ENCODE measurements around the gene TCIRG1.

The TCIRG1 gene

DNA sequence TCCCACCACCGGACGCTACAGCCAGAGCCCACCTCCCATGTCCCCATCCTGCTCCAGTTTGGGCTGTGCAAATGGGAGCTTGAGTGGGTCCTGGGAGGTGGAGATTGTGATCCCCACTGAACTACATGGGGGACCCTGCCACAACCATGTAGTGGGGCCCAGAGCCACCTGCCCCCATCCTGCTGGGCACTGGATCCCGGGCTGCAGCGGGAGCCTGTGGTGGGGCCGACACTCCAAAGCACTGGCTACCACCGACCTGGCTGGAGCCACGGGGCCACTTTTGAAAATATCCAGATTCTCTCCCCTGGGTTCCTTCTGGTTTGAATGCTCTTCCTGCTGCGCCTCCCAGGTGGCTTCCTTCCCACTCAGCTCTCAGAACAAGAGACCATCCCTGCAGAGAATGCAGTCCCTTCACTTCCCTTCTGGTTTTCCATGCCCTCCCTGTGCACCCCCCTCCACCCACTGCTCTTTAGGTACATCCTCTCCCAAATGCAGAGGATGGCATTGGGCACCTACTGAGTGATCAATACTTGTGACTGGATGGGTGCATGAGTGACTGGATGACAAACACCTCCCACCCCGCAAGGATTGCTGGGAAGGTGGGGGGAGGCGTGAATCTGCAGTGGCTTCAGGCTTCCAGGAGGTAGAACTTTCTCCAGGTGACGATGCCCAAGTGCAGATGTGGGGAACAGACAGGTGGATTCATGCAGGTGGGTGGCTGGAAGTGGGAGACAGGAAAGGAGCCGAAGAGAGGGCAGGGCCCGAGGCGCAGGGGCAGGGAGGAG is 34.1 kb upstream of the TCIRG1 start:
- DNase-seq (ENCODE audit: low read depth, low spot score): no peak

DNA sequence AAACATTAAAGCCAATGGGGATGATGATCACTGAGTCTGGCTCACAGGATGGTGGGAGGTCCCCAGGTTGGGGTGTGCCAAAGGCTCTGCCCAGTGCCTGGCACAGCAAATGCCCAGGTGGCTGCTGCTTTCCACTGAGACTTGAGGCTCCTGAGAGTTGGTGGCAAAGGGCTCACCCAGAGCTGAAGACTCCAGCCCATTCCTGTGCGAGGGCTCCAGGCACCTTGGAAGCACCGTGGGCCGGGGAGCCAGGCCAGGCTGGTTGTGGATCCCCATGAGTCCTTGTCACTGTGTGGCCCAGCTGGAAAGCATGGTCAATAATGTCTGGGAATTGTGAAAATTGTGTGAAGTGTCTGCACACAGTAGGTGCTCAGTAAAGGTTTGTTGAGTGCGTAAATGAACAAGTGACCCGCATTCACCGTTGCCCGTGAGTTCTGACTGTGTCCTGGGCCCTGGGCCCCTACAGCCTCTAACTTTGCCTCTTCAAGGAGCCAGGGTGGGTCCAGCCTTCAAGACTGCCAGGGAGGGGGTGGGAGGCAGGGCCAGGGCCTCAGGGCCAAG is 32.1 kb upstream of the TCIRG1 start:
- no peak for DNase-seq (ENCODE audit: low read depth, low spot score)

DNA sequence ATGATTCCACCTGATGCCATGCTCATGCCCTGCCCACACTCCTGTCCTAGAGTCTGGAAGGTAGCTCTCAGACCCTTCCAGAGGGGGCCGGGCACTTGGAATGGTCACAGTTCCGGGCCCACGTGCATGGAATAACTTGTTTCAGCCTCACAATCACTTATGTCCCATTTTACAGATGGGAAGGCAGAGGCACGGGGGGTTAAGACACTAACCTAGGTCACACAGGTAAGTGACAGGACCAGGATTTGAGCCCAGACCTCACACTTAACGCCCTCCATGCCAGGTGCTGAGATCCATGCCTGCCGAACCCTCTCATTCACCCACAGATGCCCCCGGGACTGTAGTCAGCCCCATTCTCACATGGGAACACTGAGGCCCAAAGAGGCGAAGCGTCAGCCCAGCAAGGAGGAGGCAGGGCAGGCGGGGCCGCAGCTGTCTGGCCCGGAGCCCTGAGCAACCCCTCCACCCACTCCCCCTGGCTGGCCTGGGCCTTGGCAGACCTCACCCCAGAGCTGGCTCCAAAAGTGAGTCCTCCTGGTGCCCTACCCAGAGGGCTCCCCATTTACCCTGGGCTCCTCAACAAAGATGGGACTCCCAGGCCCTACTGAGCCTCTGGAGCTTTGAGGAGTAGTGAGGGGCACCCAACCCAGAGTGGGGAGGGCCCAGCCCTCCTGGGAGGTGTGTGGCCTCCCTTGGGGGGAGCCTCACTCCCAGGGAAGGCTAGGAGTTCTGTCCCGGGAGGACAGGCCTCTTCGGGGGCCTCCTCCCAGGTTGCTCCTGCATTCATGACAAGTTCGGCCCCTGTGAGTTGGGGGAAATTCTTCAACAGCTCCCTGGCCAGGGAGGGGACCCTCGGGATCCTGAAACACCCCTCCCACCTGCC is 31.1 kb upstream of the TCIRG1 start:
- DNase-seq (ENCODE audit: low read depth, low spot score): no peak

DNA sequence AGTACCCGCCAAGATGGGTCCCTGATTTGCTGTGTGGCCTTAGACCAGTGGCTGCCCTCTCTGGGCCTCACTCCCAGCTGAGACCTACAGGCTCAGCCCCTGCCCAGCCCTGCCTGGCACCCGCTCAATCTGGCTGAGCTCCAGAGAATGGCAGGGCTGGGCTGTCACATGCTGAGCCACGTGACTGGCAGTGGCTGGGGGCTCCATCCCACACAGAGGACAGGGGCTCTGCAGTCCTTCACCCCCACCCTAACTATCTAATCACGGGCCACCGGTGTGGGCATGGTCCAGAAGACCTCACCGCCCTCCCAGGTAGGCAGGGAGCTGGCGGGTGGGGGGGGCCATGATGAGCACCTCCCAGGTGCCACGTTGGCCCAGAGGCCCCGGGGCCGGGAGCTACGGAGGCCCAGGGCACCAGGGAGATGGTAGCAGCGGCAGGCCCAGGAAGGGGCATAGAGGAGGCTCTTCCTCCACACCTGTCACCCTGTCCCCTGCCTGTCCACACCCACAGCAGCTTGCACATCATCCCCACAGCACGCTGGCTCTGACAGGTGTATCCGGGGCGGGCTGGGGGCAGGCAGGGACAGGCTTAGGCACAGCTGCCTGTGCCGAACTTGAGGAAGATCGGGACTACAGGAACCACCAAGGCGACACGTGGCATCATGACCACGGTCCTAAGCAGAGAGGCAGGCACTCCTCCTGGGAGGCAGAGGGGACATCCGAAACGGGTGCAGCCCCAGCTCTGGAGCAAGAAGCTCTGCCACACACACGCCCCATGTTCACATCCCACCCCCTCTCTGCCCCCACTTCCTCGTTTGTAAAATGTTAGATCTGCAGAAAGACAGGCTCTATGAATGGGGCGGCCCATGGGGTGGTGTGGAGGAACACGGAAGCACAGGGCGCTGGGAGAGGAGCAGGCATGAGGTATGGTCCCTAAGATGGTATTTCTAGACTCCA is 30.2 kb upstream of the TCIRG1 start:
- DNase-seq (ENCODE audit: low read depth, low spot score): no peak

DNA sequence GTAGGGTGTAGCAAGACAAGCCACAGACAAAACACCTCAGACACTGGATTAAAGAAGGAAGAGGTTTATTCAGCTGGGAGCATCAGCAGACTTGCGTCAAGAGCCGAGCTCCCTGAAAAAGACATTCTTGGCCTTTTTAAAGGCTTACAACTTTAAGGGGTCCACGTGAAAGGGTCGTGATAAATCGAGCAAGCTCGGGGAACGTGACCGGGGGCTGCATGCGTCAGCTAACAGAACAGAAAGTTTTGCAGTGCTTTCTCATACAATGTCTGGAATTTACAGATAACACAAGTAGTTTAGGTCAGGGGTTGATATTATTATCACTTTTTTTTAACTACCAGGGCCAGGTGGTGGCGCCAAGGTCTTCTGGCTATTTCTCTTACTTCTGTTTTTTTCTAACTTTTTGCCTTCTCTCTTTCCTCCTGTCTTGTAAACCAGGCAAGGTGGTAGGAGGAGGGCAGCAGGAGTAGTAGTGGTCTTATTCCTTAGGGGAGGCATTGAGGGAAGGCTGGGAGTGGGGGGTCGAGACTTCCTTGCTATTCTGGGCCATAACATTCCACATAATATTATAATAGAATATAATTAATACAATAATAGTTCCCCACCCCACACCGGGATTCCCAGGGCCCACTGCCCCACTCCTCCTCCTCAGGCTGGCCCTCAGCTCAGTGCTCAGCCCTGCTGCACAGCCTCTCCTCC is 29.3 kb upstream of the TCIRG1 start:
- DNase-seq (ENCODE audit: low read depth, low spot score): no peak

DNA sequence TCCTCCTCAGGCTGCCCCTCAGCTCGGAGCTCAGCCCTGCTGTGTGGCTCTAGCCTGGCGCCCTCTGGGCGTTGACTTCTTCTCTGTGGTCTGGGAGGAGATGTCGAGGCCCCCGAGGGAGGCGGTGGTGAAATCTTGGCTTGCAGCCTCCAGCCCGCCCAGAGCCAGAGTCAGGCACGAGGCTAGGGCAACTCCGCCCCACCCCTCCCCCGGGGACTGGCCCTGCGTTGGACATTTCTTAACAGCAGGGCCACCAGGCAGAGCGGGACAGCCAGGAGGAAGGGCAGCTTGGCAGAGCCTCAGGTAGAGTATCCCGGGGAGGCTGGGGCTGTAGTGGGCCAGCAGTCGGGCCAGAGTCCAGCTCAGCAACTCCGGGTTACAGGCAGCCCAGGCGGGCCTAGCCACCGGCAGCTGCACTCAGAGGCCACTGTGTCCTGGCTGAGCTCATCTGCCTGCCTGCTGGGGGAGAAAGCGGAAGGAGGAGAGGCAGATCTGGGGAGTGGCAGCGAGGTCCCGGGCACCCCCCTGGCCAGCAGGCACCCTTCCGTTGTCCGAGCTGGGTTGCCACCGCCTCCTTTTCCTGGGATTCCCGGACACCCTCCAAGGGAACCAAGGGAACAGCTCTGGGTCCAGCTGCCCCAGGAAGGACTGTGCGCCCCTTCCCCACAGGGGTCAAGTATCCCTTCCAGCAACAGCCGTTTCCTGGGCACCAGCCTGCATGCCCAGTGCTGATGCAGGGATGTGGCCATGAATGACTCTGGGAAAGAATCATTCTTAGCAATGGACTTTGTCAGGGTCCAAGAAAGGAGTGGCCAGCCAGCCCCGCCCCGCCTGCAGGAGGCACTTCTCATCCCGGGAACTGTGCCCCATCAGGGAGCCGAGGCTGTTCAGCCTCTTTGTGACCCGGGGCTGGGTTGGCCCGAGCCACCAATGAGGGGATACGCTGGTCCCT is 28.5 kb upstream of the TCIRG1 start, which contains the start of gene ALDH3B1:
Gene ALDH3B1, plus strand, starts transcription at position 238 of the 952 bp plus-strand sequence. CDS start 4,971 bp downstream, outside the sequence.
- no peak for DNase-seq (ENCODE audit: low read depth, low spot score)

DNA sequence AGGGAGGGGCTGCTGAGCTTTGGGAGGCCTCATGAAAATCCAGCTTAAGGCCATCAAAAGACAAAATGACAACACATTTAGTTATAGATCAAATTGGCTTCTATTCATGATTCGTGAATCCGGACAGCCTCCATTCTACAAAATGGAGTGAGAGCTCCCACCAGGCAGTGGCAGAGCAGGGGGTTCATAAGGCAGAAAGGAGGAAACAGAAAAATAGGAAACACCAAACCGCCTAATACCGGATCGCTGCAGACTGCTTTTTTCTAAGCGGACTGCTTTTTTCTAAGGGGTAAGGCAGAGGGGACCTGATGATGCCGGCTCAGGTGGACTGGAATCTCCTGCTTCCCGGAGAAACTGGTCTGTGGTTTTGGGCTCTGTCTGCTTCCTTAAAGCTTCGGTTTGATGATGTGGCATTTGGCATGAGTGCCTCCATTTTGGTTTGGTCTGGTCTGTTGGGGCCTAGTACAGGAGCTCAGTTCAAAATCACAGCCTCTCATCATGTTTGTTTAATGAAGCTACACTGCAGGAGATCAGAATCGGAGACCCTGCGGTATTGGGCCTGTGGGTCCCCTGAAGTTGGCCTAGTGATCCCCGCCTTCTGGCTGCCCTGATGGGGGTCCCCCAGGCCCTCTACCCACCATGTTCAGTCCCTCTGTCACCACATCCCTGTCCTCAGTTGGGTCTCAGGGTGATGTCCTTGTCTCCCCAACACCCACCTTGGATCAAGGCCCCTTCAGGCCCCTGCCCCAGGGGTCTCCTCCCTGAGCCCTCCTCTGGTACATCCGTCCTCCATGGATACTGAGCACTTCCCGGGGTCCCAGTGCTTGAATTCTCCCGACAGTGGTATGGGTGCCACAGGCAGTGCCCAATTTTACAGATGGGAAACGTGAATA is 27.5 kb upstream of the TCIRG1 start:
- DNase-seq (ENCODE audit: low read depth, low spot score): no peak

DNA sequence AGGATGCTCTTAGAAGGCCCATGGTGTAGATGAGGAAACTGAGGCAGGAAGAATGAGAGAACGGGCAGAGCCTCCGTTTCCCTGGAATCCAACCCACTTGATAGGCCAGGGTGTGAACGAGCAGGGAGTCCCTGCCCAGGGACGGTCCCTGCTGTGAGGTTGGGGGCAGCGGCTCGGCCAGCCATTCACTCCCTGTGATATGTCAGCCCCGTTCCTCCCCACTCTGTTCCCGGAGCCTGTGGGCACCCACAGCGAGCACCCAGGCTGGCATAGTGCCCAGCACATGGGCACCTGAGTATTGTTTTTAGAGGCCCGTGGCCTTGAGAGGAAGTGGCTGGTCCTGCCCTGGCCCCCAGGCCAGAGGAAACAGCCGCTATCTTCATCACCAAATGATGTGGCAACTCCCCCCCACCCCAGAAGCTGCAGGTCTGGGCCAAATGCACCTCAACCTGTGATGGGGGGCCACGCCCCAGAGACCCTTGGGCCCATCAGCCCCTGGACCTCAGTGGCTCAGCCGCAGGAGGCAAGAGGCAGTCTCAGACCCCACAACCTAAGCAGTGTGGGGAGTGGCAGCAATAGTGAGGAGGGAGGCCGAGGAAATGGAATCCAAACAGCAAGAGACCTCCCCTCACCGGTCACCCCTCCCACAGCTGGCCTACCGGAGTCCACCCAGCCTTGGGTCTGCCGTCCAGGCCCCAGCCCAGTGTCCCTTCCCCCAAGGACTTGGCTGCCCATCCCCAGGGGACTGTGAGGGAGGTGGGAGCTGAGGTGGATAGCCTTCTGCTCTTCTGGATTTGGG is 26.6 kb upstream of the TCIRG1 start:
- DNase-seq (ENCODE audit: low read depth, low spot score): no peak

DNA sequence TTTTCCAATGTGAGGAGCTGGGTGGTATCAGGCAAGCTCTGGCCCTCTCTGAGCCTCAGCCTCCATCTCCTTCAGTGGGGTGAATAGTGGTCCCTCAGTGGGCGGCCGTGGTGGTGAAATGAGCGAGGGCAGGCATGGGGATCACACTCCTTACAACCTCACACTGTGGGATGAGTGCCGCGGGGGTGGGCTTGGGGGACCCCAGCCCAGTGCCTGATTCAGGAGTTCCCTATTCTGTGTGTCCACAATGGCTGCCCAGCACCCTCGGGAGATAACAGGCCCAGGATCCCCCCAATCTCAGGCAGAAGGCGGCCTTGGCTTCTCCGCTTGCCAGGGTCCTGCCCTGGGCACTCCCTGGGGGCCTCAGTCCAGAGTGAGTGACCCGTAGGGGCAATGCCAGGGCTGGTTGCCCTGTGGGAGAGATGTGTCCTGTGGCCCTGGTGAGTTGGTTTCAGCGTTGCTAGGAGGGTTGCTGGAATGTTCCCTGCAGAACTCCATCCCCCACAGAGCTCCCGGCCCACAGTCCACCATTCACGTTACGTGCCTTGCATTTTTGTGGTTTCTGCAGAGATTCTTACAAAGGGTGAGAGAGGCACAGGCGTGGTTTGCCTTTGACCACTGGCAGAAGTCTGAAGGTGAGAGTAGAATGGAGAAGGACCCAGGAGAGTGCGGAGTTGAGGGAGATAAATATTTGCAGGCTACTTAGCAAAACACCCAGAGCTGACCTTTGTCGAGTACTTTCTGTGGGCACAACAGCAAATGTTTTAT is 25.8 kb upstream of the TCIRG1 start:
- no peak for DNase-seq (ENCODE audit: low read depth, low spot score)

DNA sequence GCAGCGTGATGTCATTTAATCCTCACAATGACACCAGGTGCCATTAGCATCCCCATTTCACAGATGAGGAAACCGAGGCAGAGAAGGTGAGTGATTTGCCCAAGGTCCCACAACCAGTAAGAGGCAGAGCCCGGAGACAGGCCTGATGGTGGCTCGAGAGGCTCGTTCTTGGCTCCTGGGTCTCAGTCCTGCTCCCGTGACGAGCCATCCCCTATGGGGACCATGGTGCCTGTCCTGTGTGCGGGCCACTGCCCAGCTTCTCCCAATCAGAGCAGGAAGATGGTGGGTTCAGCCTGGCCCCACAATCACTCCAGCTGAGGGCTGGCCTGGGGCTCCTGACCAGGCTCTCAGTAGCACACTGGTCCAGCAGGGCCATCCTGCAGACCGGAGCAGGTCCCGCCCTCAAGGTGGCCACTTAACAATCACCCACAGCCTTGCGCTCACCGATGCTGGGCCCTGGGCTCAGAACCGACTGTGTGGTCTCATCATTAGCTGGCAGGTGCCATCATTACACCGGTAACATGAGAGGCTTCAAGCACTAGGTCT is 25.1 kb upstream of the TCIRG1 start:
- DNase-seq (ENCODE audit: low read depth, low spot score): no peak

DNA sequence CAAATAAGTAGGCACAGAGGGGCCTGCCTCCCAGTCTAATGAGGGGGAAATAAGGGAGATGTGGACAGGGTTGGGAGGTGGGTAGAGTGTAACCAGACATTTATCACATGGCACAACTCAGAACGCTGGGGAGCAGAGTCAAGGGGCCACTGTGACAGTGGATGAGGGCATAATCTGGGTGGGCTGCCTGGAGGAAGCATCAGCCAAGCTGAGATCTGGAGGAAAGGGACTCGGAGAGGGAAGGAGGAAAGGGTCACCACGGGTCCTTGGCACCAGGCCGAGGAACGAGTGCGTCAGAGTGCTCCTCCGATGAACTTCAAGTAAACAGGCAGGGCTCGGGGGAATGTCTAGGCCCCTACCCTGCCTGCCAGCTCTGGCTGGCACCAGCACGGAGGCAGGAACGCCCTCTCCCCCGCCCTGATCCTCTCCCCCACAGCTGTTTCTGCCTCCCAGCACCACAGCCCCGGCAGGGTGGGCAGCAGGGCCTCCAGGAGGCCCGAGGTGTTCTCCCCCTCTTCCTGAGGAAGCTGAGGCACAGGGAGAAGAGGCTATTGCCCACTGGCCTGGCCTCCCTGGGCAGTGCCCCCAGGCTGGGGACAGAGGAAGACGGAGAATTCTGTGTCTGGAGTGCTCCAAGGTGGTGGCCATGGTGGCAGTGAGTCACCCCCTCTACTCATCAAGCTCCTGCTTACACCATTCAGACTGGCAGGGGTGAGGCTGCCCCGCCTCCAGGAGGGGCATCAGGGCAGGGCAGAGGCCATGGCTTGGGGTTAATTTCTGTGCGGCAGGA is 24.5 kb upstream of the TCIRG1 start:
- no peak for DNase-seq (ENCODE audit: low read depth, low spot score)

DNA sequence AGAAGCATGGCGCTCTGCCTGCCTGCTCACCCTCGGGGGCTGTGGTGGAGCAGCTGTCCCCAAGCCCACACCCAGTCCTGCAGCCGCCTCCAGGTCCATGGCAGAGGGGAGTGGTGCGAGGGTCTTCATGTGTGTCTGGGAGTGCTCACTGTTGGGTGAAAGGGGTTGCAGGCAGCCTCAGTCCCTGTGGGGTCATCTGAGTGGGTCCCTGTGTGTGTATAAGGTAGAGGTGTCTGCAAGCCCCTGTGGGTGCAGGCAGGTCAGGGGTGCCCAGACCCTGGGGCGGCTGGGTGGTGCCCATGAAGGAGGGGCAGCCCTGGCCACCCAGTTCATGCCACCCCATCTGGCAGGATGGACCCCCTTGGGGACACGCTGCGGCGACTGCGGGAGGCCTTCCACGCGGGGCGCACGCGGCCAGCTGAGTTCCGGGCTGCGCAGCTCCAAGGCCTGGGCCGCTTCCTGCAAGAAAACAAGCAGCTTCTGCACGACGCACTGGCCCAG is 23.8 kb upstream of the TCIRG1 start:
- no peak for DNase-seq (ENCODE audit: low read depth, low spot score)

DNA sequence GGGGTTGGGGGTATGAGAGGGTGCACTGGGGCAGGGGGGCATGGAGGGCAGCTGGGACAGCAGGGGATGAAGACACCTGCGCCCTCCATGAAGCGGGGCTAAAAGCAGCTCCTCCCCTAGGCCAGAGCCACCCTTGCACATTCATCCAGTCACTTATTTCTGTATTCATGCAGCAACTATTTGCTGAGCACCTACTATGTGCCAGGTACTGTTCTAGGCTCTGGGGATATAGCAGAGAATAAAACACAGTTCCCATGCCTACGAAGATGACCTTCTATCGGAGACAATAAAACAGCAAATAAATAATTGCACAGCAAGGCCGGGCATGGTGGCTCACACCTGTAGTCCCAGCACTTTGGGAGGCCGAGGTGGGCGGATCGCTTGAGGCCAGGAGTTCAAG is 23.4 kb upstream of the TCIRG1 start:
- no peak for DNase-seq (ENCODE audit: low read depth, low spot score)

DNA sequence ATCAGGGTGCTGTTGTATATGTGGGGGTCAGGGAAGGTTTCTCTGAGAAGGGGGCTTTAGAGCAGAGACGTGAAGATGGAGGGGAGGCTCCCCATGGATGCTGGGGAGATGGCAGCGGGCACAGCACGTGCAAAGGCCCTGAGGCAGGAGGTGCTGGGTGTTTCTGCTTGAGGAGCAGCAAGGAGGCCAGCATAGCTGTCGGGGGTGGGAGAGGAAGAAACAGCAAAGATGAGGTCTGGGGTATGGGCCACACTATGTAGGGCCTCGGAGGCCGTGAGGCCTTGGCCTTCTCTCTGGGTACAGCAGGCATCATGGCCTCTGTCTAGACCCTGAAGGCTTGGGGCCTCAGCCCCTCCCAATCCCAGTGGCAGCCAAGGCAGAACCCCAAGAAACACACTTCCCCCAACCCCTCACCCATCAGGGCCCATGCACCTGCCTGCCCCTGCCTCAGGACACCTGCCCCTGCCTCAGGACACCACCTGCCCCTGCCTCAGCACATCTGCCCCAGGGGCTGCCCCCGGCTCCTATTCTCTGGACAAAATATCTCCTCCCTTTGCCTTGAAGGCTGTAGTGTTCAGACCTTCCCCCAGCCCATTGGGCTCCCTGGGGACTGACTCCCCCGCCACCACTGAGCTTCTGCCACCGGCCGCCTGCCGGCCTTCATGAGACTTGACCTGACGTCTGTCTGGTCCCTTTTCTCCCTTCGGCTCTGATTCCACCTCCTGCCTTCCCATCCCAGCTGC is 22.5 kb upstream of the TCIRG1 start:
- no peak for DNase-seq (ENCODE audit: low read depth, low spot score)

Measured in iPS DF 19.7 (cell line).